Endothelial cell of umbilical vein (primary cell): ENCODE measurements around the gene PLXNA4. TPM values are rescaled to one million over a fixed set of nuclear protein-coding genes. Genes with fewer than 3 reads are reported as not detected.

ENCODE experiments used
- BruUV-seq: library from RNA; stranded (reverse); fragments of 400-500 nt; replicated peaks from 2 replicates; lab custom pipeline; 2021; lab: Mats Ljungman, UMichigan
- CTCF ChIA-PET: fragments of 300-600, 350-600 bp; sonication (Branson Sonifier 250); formaldehyde crosslinking; loops from one replicate; lab custom pipeline; 2021; ENCODE audit warnings: antibody characterized with exemption, inconsistent platforms; lab: Charles Lee
- POLR2A ChIA-PET: fragments of 300-600, 350-600 bp; sonication (Branson Sonifier 250); formaldehyde crosslinking; loops from one replicate; lab custom pipeline; 2021; ENCODE audit warnings: antibody characterized with exemption, inconsistent platforms; lab: Charles Lee
- DNase-seq: peaks from one replicate; pipeline ENCODE4 v3.0.0-alpha.2; 2011; ENCODE audit warnings: low read depth, low spot score
- FAIRE-seq: peaks from 2 replicates; lab custom pipeline; 2011; peaks lifted over from hg19 to GRCh38; lab: Jason Lieb, UNC
- H2AFZ ChIP-seq: 2 replicates; pipeline ENCODE4 v1.6.0; 2012; ENCODE audit warnings: low read depth, low read length, control low read depth, inconsistent platforms
- H3K27ac ChIP-seq: 2 replicates; pipeline ENCODE4 v1.5.1; 2011; ENCODE audit warnings: low read depth, mild to moderate bottlenecking, control low read depth, low read length, moderate library complexity; ENCODE audit not compliant: insufficient read depth
- H3K27me3 ChIP-seq, 2 experiments: 2 replicates each; pipeline versions ENCODE4 v1.6.0 to v1.6.1; 2011; ENCODE audit warnings: low read length in 2 of 2, mixed read lengths in 1 of 2; ENCODE audit not compliant: control insufficient read depth in 2 of 2, insufficient read depth in 2 of 2
- H3K36me3 ChIP-seq, 2 experiments: 2 replicates in 1 of 2; 3 replicates in 1 of 2; pipeline ENCODE4 v1.5.1; 2011; ENCODE audit warnings: low read length in 2 of 2, mild to moderate bottlenecking in 1 of 2, moderate library complexity in 1 of 2; ENCODE audit not compliant: control insufficient read depth in 2 of 2, insufficient read depth in 2 of 2; ENCODE audit errors: extremely low read depth in 1 of 2
- H3K4me1 ChIP-seq: 3 replicates; pipeline ENCODE4 v1.5.1; 2011; ENCODE audit warnings: mild to moderate bottlenecking, low read length; ENCODE audit not compliant: control insufficient read depth, insufficient read depth; ENCODE audit errors: extremely low read depth
- H3K4me2 ChIP-seq: 2 replicates; pipeline ENCODE4 v1.6.1; 2011; ENCODE audit warnings: low read length, control low read depth, mixed read lengths; ENCODE audit not compliant: insufficient read depth
- H3K4me3 ChIP-seq, 3 experiments: fragments of 200-600 bp in 1 of 3; sonication (generic), shearing (Covaris generic) in 1 of 3; replicated peaks in 1 of 3; 2 replicates each; pipeline ENCODE4 v1.5.1; 2011 to 2016; ENCODE audit warnings: control low read depth in 3 of 3, low read length in 3 of 3, mild to moderate bottlenecking in 2 of 3, inconsistent platforms in 1 of 3, low read depth in 1 of 3, moderate library complexity in 1 of 3; ENCODE audit not compliant: insufficient read depth in 1 of 3
- H3K79me2 ChIP-seq: 2 replicates; pipeline ENCODE4 v1.6.0; 2012; ENCODE audit warnings: low read length, inconsistent platforms; ENCODE audit not compliant: control insufficient read depth, insufficient read depth
- H3K9ac ChIP-seq: replicated peaks from 2 replicates; pipeline ENCODE3; 2011; ENCODE audit warnings: low read length, control low read depth; ENCODE audit not compliant: insufficient read depth; ENCODE audit errors: extremely low read depth
- H3K9me1 ChIP-seq: replicated peaks from 3 replicates; pipeline ENCODE4 v1.6.0; 2011; ENCODE audit warnings: mild to moderate bottlenecking, low read length; ENCODE audit not compliant: control insufficient read depth, insufficient read depth; ENCODE audit errors: extremely low read depth
- H3K9me3 ChIP-seq: replicated peaks from 2 replicates; pipeline ENCODE4 v1.5.1; 2012; ENCODE audit warnings: low read length, inconsistent platforms; ENCODE audit not compliant: control insufficient read depth, insufficient read depth
- H4K20me1 ChIP-seq: replicated peaks from 2 replicates; pipeline ENCODE3; 2011; ENCODE audit warnings: mild to moderate bottlenecking, low read length; ENCODE audit not compliant: control insufficient read depth, insufficient read depth; ENCODE audit errors: extremely low read depth
- EZH2 ChIP-seq: IDR thresholded peaks from 2 replicates; pipeline ENCODE4 v1.6.1; 2012; ENCODE audit warnings: borderline replicate concordance, low read depth, mild to moderate bottlenecking, moderate library complexity, low read length, inconsistent platforms; ENCODE audit not compliant: severe bottlenecking
- FOS ChIP-seq: IDR thresholded peaks from 2 replicates; pipeline ENCODE4 v1.6.1; 2011; ENCODE audit warnings: mild to moderate bottlenecking, low read length, moderate library complexity, borderline replicate concordance; ENCODE audit not compliant: insufficient read depth
- GATA2 ChIP-seq: IDR thresholded peaks from 2 replicates; pipeline ENCODE4 v1.7.0; 2011; ENCODE audit warnings: low read depth, mild to moderate bottlenecking, moderate library complexity, mixed read lengths, low read length; ENCODE audit not compliant: insufficient read length, insufficient read depth
- JUN ChIP-seq: IDR thresholded peaks from 2 replicates; pipeline ENCODE4 v1.6.1; 2011; ENCODE audit warnings: borderline replicate concordance, low read depth; ENCODE audit not compliant: insufficient read length, insufficient read depth
- MYC ChIP-seq: IDR thresholded peaks from one replicate; pipeline ENCODE4 v1.6.1; 2011; ENCODE audit warnings: mild to moderate bottlenecking, low read depth, low read length
- POLR2A ChIP-seq: IDR thresholded peaks from 2 replicates; pipeline ENCODE4 v1.6.1; 2012; ENCODE audit warnings: low read depth, mild to moderate bottlenecking, control low read depth, low read length
- POLR2AphosphoS5 ChIP-seq: IDR thresholded peaks from 2 replicates; pipeline ENCODE4 v1.6.1; 2012; ENCODE audit warnings: low read depth, mild to moderate bottlenecking, control low read depth, low read length, moderate library complexity; ENCODE audit not compliant: insufficient read depth
- dilution Hi-C: fragments of 300-500 bp; cut with MboI; formaldehyde crosslinking; loops from one replicate; pipeline ENCODE4 v1.15.0; 2019; ENCODE audit warnings: low sequenced_read_pairs; ENCODE audit not compliant: extremely low pct_ligation_motif_present
- intact Hi-C: fragments of 100-400 bp; cut with micrococcal nuclease; formaldehyde crosslinking; loops from one replicate; pipeline ENCODE4 v1.10.0; 2022
- polyA plus RNA-seq, 4 experiments: library from polyadenylated mRNA; depleted of rRNA in 3 of 4; stranded (reverse) in 3 of 4; unstranded in 1 of 4; fragments of >200 nt; gene quantifications; 2 replicates each; pipeline versions ENCODE4 v1.2.1 to v1.2.3, GENCODE V29; 2011 to 2012; ENCODE audit warnings: missing spikeins in 1 of 4
- total RNA-seq: library from RNA; stranded (reverse); gene quantifications from 2 replicates; pipeline ENCODE4 v1.2.3, GENCODE V29; 2021
- TF ChIP-seq, protein P1 (sequence below), 2 donors: IDR thresholded peaks; 1 replicate in 1 of 2; 2 replicates in 1 of 2; pipeline ENCODE4 v1.5.1; 2011; ENCODE audit warnings: low read length in 2 of 2, mild to moderate bottlenecking in 2 of 2, moderate library complexity in 2 of 2, control low read depth in 1 of 2, inconsistent platforms in 1 of 2, low read depth in 1 of 2; ENCODE audit not compliant: insufficient read depth in 1 of 2; ENCODE audit errors: extremely low read depth in 1 of 2
- TF ChIP-seq, protein P2 (sequence below): IDR thresholded peaks from 2 replicates; pipeline ENCODE4 v1.6.1; 2011; ENCODE audit not compliant: insufficient read depth, insufficient read length

The PLXNA4 gene
- total and polyA plus RNA-seq, 2 donors (not counting 3 experiments of a cell fraction or from before 2014, with no cell fraction given), result 12.1 to 20.4 TPM

DNA sequence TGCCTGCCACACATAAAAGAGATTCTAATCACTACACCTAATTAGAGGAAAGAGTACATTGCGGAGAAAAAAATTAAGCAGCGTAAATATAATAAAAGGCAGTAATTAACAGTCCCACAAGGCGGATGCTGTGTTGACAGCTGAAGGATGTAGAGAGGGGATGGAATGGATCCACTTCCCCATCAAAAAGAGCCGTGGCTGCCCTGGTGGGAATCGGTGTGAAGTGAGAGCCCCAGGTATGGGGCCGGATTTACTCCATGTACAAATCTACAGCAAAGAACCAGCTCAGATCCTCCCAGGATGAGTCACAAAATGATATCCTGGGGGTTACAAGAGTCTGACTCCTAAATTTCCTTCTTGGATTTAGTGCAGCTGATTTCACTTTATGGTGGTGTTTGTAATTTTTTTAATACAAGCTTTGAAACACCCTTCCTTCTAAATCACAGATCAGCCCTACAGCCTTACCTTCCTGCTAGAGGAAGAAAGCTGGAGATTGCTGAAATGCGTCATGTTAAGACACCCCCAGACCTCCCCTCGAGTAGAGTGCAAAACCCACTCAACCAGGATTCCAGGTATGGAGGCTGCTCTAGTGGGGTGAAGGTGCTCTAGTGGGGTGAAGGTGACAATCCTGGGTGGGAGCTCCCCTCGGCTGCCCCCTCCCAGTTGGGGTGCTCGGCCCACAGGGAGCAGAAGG, 398.4 kb downstream of the PLXNA4 start:
- H3K4me3 ChIP-seq, result no peak overlapping the region
- intact Hi-C loops, result no loop called here
- FAIRE-seq, result no peak

More for the DNA sequence above, 398.4 kb downstream of the PLXNA4 start:
- Histone ChIP-seq H3K79me2 (no peaks in the 10 kb centered on the region), H3K27me3 (no peaks in the 10 kb centered on the region), H3K4me2 (no peak overlapping the region), H3K9me1 (no peaks in the 10 kb centered on the region), H3K9ac (no peak overlapping the region), H3K4me1 (no peaks in the 10 kb centered on the region), H3K9me3 (no peaks in the 10 kb centered on the region), H3K27ac (no peak overlapping the region), H4K20me1 (no peaks in the 10 kb centered on the region), H2AFZ (no peak overlapping the region), H3K36me3 (peaks cover 2 to 47% of the 10 kb centered on the region in 2 experiments)
- dilution Hi-C loops, result no loop called here
- CTCF ChIA-PET, result interaction anchor here (0.7 to 1.5 kb wide), 3 partner anchors 12 to 403 kb away, joined by 3 to 4 read pairs (median 3); no protein-coding TSS in a partner anchor
- no TSS peak for BruUV-seq
- POLR2A ChIA-PET, result no interaction called here
- TF ChIP-seq MYC, result no peak
- TF ChIP-seq, protein P1, sequence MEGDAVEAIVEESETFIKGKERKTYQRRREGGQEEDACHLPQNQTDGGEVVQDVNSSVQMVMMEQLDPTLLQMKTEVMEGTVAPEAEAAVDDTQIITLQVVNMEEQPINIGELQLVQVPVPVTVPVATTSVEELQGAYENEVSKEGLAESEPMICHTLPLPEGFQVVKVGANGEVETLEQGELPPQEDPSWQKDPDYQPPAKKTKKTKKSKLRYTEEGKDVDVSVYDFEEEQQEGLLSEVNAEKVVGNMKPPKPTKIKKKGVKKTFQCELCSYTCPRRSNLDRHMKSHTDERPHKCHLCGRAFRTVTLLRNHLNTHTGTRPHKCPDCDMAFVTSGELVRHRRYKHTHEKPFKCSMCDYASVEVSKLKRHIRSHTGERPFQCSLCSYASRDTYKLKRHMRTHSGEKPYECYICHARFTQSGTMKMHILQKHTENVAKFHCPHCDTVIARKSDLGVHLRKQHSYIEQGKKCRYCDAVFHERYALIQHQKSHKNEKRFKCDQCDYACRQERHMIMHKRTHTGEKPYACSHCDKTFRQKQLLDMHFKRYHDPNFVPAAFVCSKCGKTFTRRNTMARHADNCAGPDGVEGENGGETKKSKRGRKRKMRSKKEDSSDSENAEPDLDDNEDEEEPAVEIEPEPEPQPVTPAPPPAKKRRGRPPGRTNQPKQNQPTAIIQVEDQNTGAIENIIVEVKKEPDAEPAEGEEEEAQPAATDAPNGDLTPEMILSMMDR (IDR thresholded peaks at IDR 0.05; ENCODE audit: extremely low read depth in 1 of 2, insufficient read depth in 1 of 2, low read depth in 1 of 2, low read length in 2 of 2), result no peak
- TF ChIP-seq, protein P2, sequence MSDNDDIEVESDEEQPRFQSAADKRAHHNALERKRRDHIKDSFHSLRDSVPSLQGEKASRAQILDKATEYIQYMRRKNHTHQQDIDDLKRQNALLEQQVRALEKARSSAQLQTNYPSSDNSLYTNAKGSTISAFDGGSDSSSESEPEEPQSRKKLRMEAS, result no peak
- no peak for TF ChIP-seq POLR2AphosphoS5
- no peak for TF ChIP-seq FOS
- TF ChIP-seq JUN, result no peak
- TF ChIP-seq GATA2, result no peak
- TF ChIP-seq POLR2A, result no peak
- no peak for TF ChIP-seq EZH2
- no peak for DNase-seq
